ENCODE data around the gene ACAP2.
"Not testable (repeated sequence)": the region's sequence is repeated elsewhere in the genome, so short reads cannot be mapped to it uniquely, and the experiment has no call there.

The ACAP2 gene, protein sequence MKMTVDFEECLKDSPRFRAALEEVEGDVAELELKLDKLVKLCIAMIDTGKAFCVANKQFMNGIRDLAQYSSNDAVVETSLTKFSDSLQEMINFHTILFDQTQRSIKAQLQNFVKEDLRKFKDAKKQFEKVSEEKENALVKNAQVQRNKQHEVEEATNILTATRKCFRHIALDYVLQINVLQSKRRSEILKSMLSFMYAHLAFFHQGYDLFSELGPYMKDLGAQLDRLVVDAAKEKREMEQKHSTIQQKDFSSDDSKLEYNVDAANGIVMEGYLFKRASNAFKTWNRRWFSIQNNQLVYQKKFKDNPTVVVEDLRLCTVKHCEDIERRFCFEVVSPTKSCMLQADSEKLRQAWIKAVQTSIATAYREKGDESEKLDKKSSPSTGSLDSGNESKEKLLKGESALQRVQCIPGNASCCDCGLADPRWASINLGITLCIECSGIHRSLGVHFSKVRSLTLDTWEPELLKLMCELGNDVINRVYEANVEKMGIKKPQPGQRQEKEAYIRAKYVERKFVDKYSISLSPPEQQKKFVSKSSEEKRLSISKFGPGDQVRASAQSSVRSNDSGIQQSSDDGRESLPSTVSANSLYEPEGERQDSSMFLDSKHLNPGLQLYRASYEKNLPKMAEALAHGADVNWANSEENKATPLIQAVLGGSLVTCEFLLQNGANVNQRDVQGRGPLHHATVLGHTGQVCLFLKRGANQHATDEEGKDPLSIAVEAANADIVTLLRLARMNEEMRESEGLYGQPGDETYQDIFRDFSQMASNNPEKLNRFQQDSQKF
- total RNA-seq, result 151 to 225 (median 172) reads per million in 3 donors

DNA sequence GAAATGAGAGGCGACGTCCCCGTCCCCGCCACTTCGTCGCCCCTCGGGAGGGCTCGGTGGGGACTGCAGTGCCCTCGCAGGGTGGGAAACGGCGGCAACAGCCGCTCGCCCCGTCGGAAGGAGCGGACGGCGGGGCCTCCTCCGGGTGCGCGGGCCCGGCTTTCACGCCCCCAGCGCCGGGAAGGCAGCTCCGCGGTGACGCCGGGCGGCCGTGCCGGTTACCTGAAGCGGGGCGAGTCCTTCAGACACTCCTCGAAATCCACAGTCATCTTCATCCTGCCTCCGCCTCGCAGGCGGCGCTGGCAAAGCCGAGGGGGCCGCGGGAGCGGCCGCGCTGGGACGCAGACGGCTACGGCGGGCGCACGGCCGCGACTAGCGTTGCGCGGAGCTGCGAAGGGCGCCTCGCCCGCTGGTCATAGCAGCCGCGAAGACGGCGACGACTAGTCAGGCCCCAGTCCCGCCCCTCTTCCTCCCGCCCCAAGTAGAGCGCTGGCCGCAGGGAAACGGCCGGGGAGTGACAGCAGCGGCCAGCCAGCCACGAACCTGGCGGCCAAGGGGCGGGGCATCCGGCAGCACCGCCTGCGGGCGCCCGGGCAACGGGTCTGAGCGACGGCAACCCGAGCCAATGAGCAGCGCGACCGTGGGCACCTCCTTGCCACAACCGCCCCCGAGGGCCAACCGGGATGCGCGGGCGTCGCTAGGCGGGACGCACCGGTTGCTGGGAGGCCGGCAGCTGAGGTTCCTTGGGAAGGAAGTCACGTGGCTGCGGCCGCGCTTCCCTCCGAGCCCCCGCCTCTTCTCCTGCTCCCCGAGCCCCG lies at the start of gene ACAP2:
Gene ACAP2, minus strand, starts transcription at position 448 of the 818 bp plus-strand sequence. Its CDS starts 173 bp downstream, at position 275.
- Histone ChIP-seq H3K4me1 (ENCODE audit: control insufficient read depth, insufficient read depth, low read length, poor library complexity, severe bottlenecking) (peaks cover 14% of the 10 kb centered on the region), H3K27me3 (replicated peaks; ENCODE audit: control insufficient read depth, insufficient read depth, low read length, poor library complexity, severe bottlenecking) (no peaks in the 10 kb centered on the region), H3K36me3 (ENCODE audit: control insufficient read depth, insufficient read depth, low read length) (no peaks in the 10 kb centered on the region), H3K9me3 (ENCODE audit: control insufficient read depth, low read length) (no peaks in the 10 kb centered on the region), H3K4me3 (ENCODE audit: insufficient read depth, low read depth, low read length, poor library complexity, severe bottlenecking) (peak within 1 kb of the TSS; percentile 91), H3K27ac (ENCODE audit: insufficient read depth, low read length, poor library complexity, severe bottlenecking) (peak within 1 kb of the TSS; percentile 79)
- DNase-seq, result peak; percentile 97 to 98 (median 98)

DNA sequence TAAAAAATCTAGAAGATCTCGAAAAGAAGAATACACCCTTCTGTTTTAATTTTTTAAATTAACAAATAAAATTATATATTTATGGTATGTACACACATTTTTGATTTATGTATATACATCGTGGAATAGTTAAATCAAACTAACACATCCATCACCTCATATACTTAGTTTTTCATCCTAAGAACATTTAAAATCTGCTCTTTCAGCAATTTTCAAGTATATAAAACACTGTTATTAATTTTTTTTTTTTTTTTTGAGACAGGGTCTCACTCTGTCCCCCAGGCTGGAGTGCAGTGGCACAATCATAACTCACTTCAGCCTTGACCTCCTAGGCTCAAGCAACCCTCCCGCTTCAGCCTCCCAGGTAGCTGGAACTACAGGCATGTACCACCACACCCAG lies 32.8 kb upstream of the ACAP2 start:
- Histone ChIP-seq H3K27me3 (replicated peaks; ENCODE audit: control insufficient read depth, insufficient read depth, low read length, poor library complexity, severe bottlenecking) (no peaks in the 10 kb centered on the region), H3K9me3 (ENCODE audit: control insufficient read depth, low read length) (no peaks in the 10 kb centered on the region), H3K4me3 (ENCODE audit: insufficient read depth, low read depth, low read length, poor library complexity, severe bottlenecking) (no peak overlapping the region), H3K36me3 (ENCODE audit: control insufficient read depth, insufficient read depth, low read length) (no peaks in the 10 kb centered on the region), H3K27ac (ENCODE audit: insufficient read depth, low read length, poor library complexity, severe bottlenecking) (no peak overlapping the region), H3K4me1 (ENCODE audit: control insufficient read depth, insufficient read depth, low read length, poor library complexity, severe bottlenecking) (no peaks in the 10 kb centered on the region)
- DNase-seq, result no peak

DNA sequence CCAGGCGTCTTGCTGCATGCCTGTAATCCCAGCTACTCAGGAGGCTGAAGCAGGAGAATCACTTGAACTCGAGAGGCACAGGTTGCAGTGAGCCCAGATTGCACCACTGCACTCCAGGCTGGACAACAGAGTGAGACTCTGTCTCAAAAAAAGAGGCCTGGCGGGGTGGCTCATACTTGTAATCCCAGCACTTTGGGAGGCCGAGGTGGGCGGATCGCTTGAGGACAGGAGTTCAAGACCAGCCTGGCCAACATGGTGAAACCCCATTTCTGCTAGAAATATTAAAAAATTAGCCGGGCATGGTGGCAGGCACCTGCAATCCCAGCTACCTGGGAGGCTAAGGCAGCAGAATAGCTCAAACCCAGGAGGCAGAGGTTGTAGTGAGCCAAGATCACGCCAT lies 32.3 kb upstream of the ACAP2 start:
- DNase-seq; H3K36me3 ChIP-seq (ENCODE audit: control insufficient read depth, insufficient read depth, low read length); H3K27ac ChIP-seq (ENCODE audit: insufficient read depth, low read length, poor library complexity, severe bottlenecking); H3K4me1 ChIP-seq (ENCODE audit: control insufficient read depth, insufficient read depth, low read length, poor library complexity, severe bottlenecking); H3K27me3 ChIP-seq (replicated peaks; ENCODE audit: control insufficient read depth, insufficient read depth, low read length, poor library complexity, severe bottlenecking); H3K9me3 ChIP-seq (ENCODE audit: control insufficient read depth, low read length); H3K4me3 ChIP-seq (ENCODE audit: insufficient read depth, low read depth, low read length, poor library complexity, severe bottlenecking): not testable (repeated sequence)

DNA sequence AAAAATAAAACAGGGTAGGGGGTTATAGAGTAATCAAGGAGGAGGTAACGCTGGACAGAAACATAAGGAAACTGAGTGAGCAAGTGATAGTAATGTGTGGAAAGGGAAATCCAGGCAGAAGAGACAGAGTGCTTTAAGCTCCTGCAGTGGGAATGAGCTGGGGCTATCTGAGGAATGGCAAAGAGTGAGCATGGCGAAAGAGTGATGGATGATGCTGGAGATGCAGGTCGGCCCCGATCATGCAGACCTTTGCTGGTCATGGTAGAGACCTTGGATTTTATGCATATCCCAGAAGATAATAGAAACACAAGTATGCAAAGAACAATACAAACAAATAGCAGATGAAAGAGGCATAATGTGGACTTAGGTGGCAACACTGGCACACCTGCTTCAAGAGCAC lies 26.0 kb upstream of the ACAP2 start:
- Histone ChIP-seq H3K4me1 (ENCODE audit: control insufficient read depth, insufficient read depth, low read length, poor library complexity, severe bottlenecking) (no peaks in the 10 kb centered on the region), H3K27ac (ENCODE audit: insufficient read depth, low read length, poor library complexity, severe bottlenecking) (no peak overlapping the region), H3K36me3 (ENCODE audit: control insufficient read depth, insufficient read depth, low read length) (no peaks in the 10 kb centered on the region), H3K9me3 (ENCODE audit: control insufficient read depth, low read length) (no peaks in the 10 kb centered on the region), H3K4me3 (ENCODE audit: insufficient read depth, low read depth, low read length, poor library complexity, severe bottlenecking) (no peak overlapping the region), H3K27me3 (replicated peaks; ENCODE audit: control insufficient read depth, insufficient read depth, low read length, poor library complexity, severe bottlenecking) (no peaks in the 10 kb centered on the region)
- DNase-seq, result no peak

DNA sequence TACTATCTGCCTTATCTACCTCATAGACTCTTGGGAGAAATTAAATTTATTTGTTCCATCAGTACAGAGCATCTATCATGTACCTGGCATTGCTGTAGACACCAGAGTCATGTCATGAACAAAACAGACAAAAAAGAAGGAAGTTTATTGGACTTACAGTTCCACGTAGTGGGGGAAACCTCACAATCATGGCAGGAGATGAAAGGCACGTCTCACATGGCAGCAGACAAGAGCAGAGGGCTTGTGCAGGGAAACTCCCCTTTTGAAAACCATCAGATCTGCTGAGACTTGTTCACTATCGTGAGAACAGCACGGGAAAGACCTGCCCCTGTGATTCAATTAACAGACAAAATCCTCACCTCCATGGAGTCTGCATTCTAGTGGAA lies 25.6 kb upstream of the ACAP2 start:
- no peak for DNase-seq
- Histone ChIP-seq H3K27me3 (replicated peaks; ENCODE audit: control insufficient read depth, insufficient read depth, low read length, poor library complexity, severe bottlenecking) (no peaks in the 10 kb centered on the region), H3K4me1 (ENCODE audit: control insufficient read depth, insufficient read depth, low read length, poor library complexity, severe bottlenecking) (no peaks in the 10 kb centered on the region), H3K27ac (ENCODE audit: insufficient read depth, low read length, poor library complexity, severe bottlenecking) (no peak overlapping the region), H3K36me3 (ENCODE audit: control insufficient read depth, insufficient read depth, low read length) (no peaks in the 10 kb centered on the region), H3K4me3 (ENCODE audit: insufficient read depth, low read depth, low read length, poor library complexity, severe bottlenecking) (no peak overlapping the region), H3K9me3 (ENCODE audit: control insufficient read depth, low read length) (no peaks in the 10 kb centered on the region)

DNA sequence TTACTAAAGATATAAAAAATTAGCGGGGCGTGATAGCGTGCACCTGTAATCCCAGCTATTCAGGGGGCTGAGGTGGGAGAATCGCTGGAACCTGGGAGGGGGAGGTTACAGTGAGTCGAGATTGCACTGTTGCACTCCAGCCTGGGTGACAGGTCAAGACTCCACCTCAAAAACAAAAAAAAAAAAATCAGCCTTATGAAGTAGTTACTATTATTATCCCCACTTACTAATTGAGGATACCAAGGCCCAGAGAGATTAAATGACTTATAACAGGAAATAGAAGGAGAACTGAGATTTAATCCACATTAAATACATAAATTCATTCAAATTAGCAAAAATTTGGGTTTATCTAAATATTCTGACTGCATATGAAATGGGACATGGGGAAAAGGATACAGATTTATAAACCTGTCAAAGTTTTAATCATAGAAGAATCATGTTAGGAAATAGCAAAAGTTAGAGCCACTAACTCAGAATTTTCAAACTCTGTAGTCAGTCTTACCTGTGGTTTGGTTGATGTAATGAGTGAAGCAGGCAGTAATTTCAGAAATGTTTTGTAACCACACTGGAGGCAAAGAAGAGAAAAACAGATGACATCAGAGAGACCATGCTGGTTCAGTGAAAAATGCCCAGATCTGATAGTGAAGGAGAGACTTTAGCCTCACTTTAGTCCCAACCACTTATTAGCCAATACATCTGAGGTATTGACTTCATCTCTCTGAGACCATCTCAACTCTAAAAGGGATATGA lies 25.0 kb upstream of the ACAP2 start:
- no peaks in the 10 kb centered on the region for H3K9me3 ChIP-seq (ENCODE audit: control insufficient read depth, low read length)
- H3K4me1 ChIP-seq (ENCODE audit: control insufficient read depth, insufficient read depth, low read length, poor library complexity, severe bottlenecking), result no peaks in the 10 kb centered on the region
- DNase-seq, result no peak
- H3K4me3 ChIP-seq (ENCODE audit: insufficient read depth, low read depth, low read length, poor library complexity, severe bottlenecking), result no peak overlapping the region
- H3K27ac ChIP-seq (ENCODE audit: insufficient read depth, low read length, poor library complexity, severe bottlenecking), result no peak overlapping the region
- H3K36me3 ChIP-seq (ENCODE audit: control insufficient read depth, insufficient read depth, low read length), result no peaks in the 10 kb centered on the region
- H3K27me3 ChIP-seq (replicated peaks; ENCODE audit: control insufficient read depth, insufficient read depth, low read length, poor library complexity, severe bottlenecking), result no peaks in the 10 kb centered on the region

DNA sequence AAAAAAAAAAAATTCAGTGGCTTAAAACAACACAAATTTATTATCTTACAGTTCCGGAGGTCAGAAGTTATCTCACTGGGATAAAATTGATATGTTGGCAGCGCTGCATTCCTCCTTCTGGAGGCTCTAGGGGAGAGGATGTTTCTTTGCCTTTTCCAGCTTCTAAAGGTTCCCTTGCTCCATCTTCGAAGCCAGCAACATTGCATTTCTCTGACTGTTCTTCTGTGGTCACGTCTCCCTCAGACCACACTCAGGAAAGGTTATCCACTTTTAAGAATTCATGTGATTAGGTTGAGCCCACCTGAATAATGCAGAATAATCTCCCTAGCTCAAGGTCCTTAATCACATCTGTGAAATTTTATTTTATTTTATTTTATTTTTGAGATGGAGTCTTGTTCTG lies 23.4 kb upstream of the ACAP2 start:
- Histone ChIP-seq H3K9me3 (ENCODE audit: control insufficient read depth, low read length) (no peaks in the 10 kb centered on the region), H3K4me1 (ENCODE audit: control insufficient read depth, insufficient read depth, low read length, poor library complexity, severe bottlenecking) (no peaks in the 10 kb centered on the region), H3K36me3 (ENCODE audit: control insufficient read depth, insufficient read depth, low read length) (no peaks in the 10 kb centered on the region), H3K4me3 (ENCODE audit: insufficient read depth, low read depth, low read length, poor library complexity, severe bottlenecking) (no peak overlapping the region), H3K27ac (ENCODE audit: insufficient read depth, low read length, poor library complexity, severe bottlenecking) (no peak overlapping the region), H3K27me3 (replicated peaks; ENCODE audit: control insufficient read depth, insufficient read depth, low read length, poor library complexity, severe bottlenecking) (no peaks in the 10 kb centered on the region)
- no peak for DNase-seq

DNA sequence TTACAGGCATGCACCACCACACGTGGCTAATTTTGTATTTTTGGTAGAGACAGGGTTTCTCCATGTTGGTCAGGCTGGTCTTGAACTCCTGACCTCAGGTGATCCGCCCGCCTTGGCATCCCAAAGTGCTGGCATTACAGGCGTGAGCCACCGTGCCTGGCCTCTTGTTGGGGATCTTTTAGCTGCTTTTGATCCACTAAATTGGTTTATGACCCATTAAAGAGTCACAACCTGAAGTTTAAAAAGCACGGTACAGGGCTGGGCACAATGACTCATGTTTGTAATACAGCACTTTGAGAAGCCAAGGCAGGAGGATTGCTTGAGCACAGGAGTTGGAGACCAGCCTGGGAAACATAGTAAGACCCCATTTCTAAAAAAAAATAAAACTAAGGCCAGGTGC lies 20.1 kb upstream of the ACAP2 start:
- H3K27ac ChIP-seq (ENCODE audit: insufficient read depth, low read length, poor library complexity, severe bottlenecking); H3K27me3 ChIP-seq (replicated peaks; ENCODE audit: control insufficient read depth, insufficient read depth, low read length, poor library complexity, severe bottlenecking); H3K36me3 ChIP-seq (ENCODE audit: control insufficient read depth, insufficient read depth, low read length); DNase-seq; H3K4me3 ChIP-seq (ENCODE audit: insufficient read depth, low read depth, low read length, poor library complexity, severe bottlenecking); H3K4me1 ChIP-seq (ENCODE audit: control insufficient read depth, insufficient read depth, low read length, poor library complexity, severe bottlenecking); H3K9me3 ChIP-seq (ENCODE audit: control insufficient read depth, low read length): not testable (repeated sequence)

DNA sequence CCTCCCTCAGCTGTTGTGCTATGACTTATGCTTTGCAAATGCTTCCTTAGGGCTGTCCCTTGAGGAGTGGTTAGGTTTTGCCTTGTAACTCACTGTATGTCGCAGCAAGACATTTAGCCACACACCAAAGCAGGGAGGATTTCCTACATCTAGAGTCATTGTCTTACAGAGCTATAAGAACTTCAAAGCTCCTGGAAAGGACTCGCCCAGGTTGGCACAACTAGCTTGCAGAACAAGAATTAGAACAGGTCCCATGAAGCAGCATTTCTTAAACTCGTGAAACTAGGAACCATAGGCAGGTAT lies 19.4 kb upstream of the ACAP2 start:
- Histone ChIP-seq H3K4me1 (ENCODE audit: control insufficient read depth, insufficient read depth, low read length, poor library complexity, severe bottlenecking) (peaks cover 6% of the 10 kb centered on the region), H3K27ac (ENCODE audit: insufficient read depth, low read length, poor library complexity, severe bottlenecking) (no peak overlapping the region), H3K27me3 (replicated peaks; ENCODE audit: control insufficient read depth, insufficient read depth, low read length, poor library complexity, severe bottlenecking) (no peaks in the 10 kb centered on the region), H3K9me3 (ENCODE audit: control insufficient read depth, low read length) (no peaks in the 10 kb centered on the region), H3K4me3 (ENCODE audit: insufficient read depth, low read depth, low read length, poor library complexity, severe bottlenecking) (no peak overlapping the region), H3K36me3 (ENCODE audit: control insufficient read depth, insufficient read depth, low read length) (no peaks in the 10 kb centered on the region)
- DNase-seq, result no peak

Measured in effector memory CD4-positive, alpha-beta T cell (primary cell).